IPS-15b (cell line): ENCODE results near the gene DICER1.

ENCODE experiments used
- H3K27me3 ChIP-seq: one replicate; pipeline ENCODE4 v1.6.1; 2013; ENCODE audit warnings: low read length; ENCODE audit not compliant: control insufficient read depth, insufficient read depth
- H3K36me3 ChIP-seq: one replicate; pipeline ENCODE4 v1.6.1; 2013; ENCODE audit warnings: low read length; ENCODE audit not compliant: control insufficient read depth, insufficient read depth
- H3K4me1 ChIP-seq: one replicate; pipeline ENCODE4 v1.6.1; 2013; ENCODE audit warnings: mild to moderate bottlenecking, low read length; ENCODE audit not compliant: control insufficient read depth, insufficient read depth
- H3K4me3 ChIP-seq: one replicate; pipeline ENCODE4 v1.5.1; 2013; ENCODE audit warnings: low read depth, low read length
- H3K9ac ChIP-seq: one replicate; pipeline ENCODE4 v1.6.1; 2013; ENCODE audit warnings: low read depth, mild to moderate bottlenecking, low read length
- H3K9me3 ChIP-seq: one replicate; pipeline ENCODE4 v1.6.1; 2013; ENCODE audit warnings: mild to moderate bottlenecking, low read length; ENCODE audit not compliant: control insufficient read depth, insufficient read depth

The DICER1 gene

DNA sequence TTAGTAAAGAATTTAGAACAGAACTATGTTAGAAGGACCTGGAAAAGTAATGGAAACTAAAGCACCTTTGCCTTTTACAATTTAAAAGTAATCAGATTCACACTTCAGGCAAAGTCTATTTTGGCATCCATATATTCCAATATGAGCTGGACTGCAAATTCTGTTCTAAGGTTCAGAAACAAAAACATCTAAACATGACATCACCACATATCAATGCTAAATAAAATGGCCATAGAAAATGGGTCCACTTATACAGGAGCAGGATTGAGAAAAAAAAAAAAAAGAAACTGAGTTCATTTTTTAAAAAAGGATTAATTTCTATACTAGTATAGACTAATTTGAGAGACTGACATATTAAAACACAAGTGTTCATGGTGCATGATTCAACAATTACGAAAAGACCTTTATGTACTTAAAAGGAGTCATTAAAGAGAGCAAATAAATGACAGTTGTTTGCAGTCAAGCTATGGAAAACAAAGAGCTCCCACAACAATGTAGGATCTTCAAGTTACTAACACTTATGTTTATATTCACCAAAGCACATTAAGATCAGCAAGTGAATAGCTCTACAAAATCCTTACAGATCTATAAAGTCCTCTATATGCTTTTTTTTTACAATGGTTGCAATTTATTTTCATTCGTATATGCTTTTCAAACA lies 45.7 kb downstream of the DICER1 start:
- H3K36me3 ChIP-seq, result peaks cover 8% of the 10 kb centered on the region
- no peaks in the 10 kb centered on the region for H3K27me3 ChIP-seq
- H3K4me3 ChIP-seq, result no peak overlapping the region
- H3K9me3 ChIP-seq, result no peaks in the 10 kb centered on the region
- no peak overlapping the region for H3K9ac ChIP-seq
- no peaks in the 10 kb centered on the region for H3K4me1 ChIP-seq

DNA sequence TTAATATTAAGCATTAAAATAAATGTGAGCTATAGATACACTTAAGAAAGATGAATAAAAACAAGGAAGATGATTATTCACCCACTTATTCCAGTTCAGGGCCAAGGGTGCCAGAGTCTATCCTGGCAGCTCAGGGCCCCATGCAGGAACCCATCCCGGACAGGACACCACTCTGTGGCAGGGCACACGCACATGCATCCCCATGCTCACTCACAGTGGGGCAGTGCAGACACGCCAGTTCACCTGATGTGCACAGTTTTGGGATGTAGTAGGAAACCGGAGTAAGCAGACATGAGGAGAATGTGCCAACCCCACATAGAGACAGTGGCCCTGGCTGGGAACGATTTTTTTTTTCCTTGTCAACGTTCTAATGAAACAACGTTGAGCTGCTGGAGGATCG lies 47.2 kb downstream of the DICER1 start:
- Histone ChIP-seq H3K4me1 (no peaks in the 10 kb centered on the region), H3K36me3 (peaks cover 4% of the 10 kb centered on the region), H3K9me3 (no peaks in the 10 kb centered on the region), H3K9ac (no peak overlapping the region), H3K4me3 (no peak overlapping the region), H3K27me3 (no peaks in the 10 kb centered on the region)

DNA sequence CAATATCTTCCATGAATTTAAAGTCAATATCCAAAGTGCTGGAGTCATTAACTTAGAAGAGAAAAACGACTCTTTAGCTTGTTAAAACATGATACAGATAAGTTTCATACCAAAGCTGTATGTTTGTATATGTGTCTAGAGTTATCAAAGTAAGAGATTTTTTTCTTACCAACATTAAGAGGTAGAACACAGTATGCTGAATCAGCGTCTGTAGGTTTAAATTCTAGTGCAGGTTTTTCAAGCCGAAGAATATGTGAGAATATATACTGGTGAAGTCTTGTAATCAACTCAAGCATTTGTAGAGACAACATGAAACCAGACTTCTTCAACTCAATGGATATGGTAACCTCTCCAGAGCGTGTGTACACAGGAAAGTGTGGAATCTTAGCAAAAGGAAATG lies 49.6 kb downstream of the DICER1 start:
- Histone ChIP-seq H3K27me3 (no peaks in the 10 kb centered on the region), H3K36me3 (peaks cover 10% of the 10 kb centered on the region), H3K4me3 (no peak overlapping the region), H3K4me1 (no peaks in the 10 kb centered on the region), H3K9ac (no peak overlapping the region), H3K9me3 (no peaks in the 10 kb centered on the region)

DNA sequence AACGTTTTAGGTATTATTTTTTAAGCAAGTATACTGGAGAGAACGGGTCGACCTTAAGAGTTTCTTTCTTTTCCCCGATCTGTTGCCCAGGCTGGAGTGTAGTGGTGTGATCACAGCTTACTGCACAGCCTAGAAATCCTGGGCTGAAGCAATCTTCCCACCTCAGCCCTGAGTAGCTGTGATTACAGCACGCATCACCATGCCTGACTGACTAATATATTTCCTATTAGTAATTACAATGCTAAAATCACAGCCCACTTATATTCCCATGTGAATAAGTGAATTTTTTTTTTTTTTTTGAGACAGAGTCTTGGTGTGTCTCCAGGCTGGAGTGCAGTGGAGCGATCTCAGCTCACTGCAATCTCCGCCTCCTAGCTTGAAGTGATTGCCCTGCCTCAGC lies 50.4 kb downstream of the DICER1 start:
- no peak overlapping the region for H3K9ac ChIP-seq
- H3K9me3 ChIP-seq, result no peaks in the 10 kb centered on the region
- H3K27me3 ChIP-seq, result no peaks in the 10 kb centered on the region
- H3K4me3 ChIP-seq, result no peak overlapping the region
- no peaks in the 10 kb centered on the region for H3K4me1 ChIP-seq
- H3K36me3 ChIP-seq, result peaks cover 13% of the 10 kb centered on the region

DNA sequence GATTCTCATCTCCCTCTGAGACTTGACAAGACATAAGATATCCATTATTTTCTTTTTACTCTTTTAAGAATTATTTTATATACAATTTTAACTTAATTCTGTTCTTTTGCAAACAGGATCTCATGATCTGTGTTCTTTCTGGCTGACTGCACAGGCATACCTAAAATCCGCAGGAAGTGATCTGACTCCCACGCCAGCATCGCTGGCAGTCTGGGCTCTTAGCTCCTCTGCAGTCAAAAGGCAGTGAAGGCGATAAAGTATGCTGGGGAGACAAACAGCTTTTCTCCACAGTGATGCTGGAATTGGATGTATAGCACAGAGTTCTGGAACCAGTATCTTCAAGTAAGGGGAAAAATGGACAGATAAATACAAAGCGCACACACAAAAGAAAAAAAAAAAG lies 52.4 kb downstream of the DICER1 start:
- Histone ChIP-seq H3K27me3 (no peaks in the 10 kb centered on the region), H3K4me1 (no peaks in the 10 kb centered on the region), H3K36me3 (peaks cover 9% of the 10 kb centered on the region), H3K4me3 (no peak overlapping the region), H3K9ac (no peak overlapping the region), H3K9me3 (no peaks in the 10 kb centered on the region)

DNA sequence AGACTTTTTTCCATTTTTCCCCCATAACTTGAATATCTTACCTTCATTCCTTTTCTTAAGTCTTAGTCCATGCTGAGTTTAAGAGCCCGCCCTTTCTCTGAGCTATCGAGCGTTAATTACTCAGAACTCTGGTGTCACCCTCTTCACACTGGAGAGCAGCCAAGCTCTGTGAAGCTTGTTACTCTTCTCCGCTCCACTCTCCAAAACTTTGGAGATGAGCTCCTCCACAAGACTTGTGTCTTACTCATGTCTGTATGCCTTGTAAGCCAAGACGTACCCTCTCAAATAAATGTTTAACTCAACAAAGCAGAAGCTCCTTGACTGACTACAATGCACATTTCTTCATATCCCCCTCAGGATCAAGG lies 54.7 kb downstream of the DICER1 start:
- Histone ChIP-seq H3K9ac (no peak overlapping the region), H3K36me3 (peaks cover 9% of the 10 kb centered on the region), H3K4me3 (no peak overlapping the region), H3K4me1 (no peaks in the 10 kb centered on the region), H3K9me3 (no peaks in the 10 kb centered on the region), H3K27me3 (no peaks in the 10 kb centered on the region)

DNA sequence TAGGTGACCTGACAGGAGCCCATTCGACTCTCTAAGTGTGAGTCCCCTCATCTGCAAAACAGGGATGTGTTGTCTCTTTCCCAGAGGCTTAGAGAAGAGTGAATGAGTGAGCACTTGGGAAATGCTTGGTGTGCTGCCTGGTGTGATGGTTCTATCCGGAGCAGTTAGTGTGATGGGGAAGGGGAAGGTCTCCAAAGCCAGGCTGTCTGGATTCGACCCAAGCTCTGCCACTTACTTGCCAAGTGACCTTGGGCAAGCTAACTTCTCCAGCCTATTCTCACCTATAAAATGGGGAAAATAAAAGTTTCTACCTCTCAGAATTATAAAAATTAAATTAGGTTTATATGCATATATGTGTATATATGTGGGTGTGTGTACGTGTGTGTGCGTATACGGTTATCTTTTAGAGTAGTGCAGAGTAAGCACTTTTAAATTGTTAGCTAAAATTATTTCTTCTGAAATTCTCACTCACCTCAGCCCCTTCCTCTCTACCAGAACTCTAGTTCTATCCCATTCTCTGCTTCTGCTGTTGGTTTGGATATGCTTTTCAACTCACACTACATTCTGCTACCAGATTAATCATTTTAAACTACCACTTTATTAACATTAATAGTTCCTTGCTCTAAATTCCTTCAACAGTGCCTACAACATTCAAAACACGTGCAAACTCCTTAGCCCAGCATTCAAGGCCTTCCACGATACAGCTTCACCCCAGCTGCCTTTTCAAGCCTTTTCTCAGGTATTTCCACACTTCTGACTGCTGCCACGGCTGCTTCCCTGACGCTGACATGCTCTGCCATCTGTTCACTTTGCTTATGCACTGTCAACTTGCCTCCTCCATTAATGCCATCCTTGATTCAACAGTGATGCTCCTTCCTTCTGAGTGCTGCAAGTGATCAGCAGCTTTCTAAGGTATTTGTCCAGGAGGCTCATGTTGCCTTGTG lies 55.3 kb downstream of the DICER1 start:
- no peak overlapping the region for H3K9ac ChIP-seq
- H3K36me3 ChIP-seq, result peaks cover 9% of the 10 kb centered on the region
- no peaks in the 10 kb centered on the region for H3K27me3 ChIP-seq

DNA sequence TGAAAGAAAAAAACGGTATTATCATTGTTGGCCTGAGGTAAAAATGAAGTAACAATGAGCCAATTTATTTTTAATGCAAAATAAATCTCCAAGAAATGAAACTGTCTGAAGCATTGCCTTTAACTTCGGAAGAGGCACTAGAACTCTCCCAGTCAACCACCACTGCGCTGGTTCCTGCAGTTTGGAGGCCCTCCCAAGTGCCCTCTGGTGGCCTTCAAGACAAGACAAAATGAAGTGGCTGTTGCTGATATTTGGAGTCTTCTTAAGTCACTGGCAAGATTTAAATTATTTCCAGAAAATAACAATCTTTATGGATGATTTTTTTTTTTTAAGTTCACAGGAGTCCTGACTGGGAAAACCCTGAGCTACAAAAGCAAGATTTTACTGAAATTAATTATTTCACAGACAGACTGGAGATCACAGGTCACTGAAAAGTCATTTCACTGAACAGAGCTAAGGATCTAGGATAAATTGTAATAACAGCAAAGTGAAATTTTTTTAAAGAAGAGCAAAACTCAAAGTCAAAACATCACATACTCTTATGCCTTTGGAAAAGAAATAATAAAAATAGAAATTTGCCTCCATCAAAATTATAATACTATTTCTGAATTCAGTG lies 58.2 kb downstream of the DICER1 start:
- no peaks in the 10 kb centered on the region for H3K27me3 ChIP-seq
- no peaks in the 10 kb centered on the region for H3K9me3 ChIP-seq
- H3K4me3 ChIP-seq, result no peak overlapping the region
- H3K9ac ChIP-seq, result no peak overlapping the region
- H3K4me1 ChIP-seq, result no peaks in the 10 kb centered on the region
- H3K36me3 ChIP-seq, result peaks cover 9% of the 10 kb centered on the region

More for the DNA sequence above, 55.3 kb downstream of the DICER1 start:
- Histone ChIP-seq H3K4me3 (no peak overlapping the region), H3K4me1 (no peaks in the 10 kb centered on the region), H3K9me3 (no peaks in the 10 kb centered on the region)

DNA sequence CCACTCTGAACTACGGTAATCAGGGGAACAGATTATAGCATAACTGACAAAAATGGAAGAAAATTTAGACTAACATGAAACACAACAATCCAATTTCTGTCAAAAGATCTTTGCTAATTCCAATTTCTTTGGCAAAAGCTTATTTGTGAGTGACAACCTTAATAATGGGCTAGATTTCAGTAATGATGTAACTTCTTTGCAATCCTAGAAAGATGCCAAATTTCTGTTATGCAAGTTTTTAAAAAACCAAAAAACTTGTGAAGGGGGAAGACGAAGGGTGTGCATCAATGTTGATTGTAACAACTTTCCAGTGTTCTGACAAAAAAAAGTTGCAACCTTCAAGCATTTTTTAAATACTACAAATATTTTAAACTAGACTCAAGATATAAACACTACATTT lies 59.9 kb downstream of the DICER1 start:
- no peak overlapping the region for H3K4me3 ChIP-seq
- no peaks in the 10 kb centered on the region for H3K4me1 ChIP-seq
- no peaks in the 10 kb centered on the region for H3K27me3 ChIP-seq
- no peaks in the 10 kb centered on the region for H3K9me3 ChIP-seq
- peaks cover 9% of the 10 kb centered on the region for H3K36me3 ChIP-seq
- no peak overlapping the region for H3K9ac ChIP-seq

DNA sequence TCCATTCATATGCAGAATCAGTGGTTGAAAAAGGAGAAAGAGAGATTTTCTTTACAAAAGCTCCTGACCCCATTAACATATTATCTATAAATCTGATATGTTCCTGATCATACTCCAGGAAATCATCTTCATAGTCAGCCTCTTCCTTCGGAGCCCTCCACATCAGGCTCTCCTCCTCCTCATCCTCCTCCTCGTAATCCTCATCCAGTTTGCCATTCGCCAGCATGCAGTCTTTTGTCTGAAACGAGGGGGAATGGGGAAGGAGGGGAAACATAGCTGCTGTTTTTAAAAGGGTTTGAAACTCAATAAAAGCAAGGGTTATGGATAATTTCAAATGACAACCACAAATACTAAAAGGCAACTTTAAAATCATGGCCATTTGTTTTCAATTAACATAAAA lies 60.9 kb downstream of the DICER1 start:
- H3K9ac ChIP-seq, result no peak overlapping the region
- no peaks in the 10 kb centered on the region for H3K27me3 ChIP-seq
- no peaks in the 10 kb centered on the region for H3K4me1 ChIP-seq
- H3K9me3 ChIP-seq, result no peaks in the 10 kb centered on the region
- peaks cover 7% of the 10 kb centered on the region for H3K36me3 ChIP-seq
- no peak overlapping the region for H3K4me3 ChIP-seq

DNA sequence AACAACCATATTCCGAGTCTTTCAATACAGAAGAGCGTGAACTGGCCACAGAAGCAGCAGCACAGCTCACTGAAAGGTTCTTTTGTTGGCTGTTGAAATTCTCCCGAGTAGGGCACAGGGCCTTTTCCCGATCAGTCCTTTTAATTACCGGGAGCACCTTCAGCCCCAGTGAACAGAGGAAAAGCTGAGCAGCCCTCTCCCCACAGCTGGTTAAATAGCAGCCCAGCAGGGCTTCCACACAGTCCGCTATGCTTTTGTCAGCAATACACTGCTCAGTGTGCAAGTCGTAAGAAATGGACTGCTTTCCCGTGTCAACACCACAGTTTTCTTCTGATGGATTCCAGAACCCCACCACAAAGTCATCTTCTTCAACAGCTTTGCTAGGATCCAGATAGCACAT lies 61.3 kb downstream of the DICER1 start:
- Histone ChIP-seq H3K27me3 (no peaks in the 10 kb centered on the region), H3K4me3 (no peak overlapping the region), H3K9ac (no peak overlapping the region), H3K4me1 (no peaks in the 10 kb centered on the region), H3K9me3 (no peaks in the 10 kb centered on the region), H3K36me3 (peaks cover 7% of the 10 kb centered on the region)

DNA sequence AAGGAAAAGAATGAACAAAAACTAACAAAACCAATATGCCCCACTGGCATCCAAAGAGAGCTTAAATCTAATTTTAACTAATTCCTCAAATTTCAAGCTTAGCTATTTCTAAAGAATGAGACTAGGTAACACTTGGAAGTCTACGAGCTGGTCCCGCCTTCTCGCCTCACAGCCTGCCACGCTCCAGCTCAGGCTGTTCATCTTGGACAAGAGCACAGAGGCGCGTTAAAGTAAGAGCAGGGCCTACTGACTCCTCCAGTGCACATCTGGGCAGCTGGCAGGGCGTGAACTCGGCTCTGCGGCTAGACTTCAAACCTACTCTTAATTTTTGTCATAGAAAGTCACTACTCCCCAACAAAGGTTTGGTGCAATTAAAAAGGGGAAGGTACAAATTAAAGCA lies 64.6 kb downstream of the DICER1 start:
- no peaks in the 10 kb centered on the region for H3K27me3 ChIP-seq
- H3K9me3 ChIP-seq, result no peaks in the 10 kb centered on the region
- peaks cover 7% of the 10 kb centered on the region for H3K36me3 ChIP-seq
- H3K9ac ChIP-seq, result no peak overlapping the region
- H3K4me1 ChIP-seq, result no peaks in the 10 kb centered on the region
- no peak overlapping the region for H3K4me3 ChIP-seq
